Esophagus (tissue), 2 donors: ENCODE results near the gene STAG1. TPM values are rescaled to one million over a fixed set of nuclear protein-coding genes. Genes with fewer than 3 reads are reported as not detected.

Source experiments
- H3K27ac ChIP-seq, 2 donors: one replicate each; pipeline ENCODE4 v1.5.1; 2013; ENCODE audit warnings: low read depth in 2 of 2, mild to moderate bottlenecking in 2 of 2, inconsistent platforms in 1 of 2, low read length in 1 of 2, moderate library complexity in 1 of 2
- H3K27me3 ChIP-seq, 2 donors: one replicate each; pipeline ENCODE4 v1.6.1; 2013; ENCODE audit warnings: low read length in 2 of 2, control low read depth in 1 of 2, mild to moderate bottlenecking in 1 of 2; ENCODE audit not compliant: insufficient read depth in 2 of 2, control insufficient read depth in 1 of 2
- H3K36me3 ChIP-seq, 2 donors: one replicate each; pipeline ENCODE4 v1.6.1; 2013; ENCODE audit warnings: low read length in 1 of 2; ENCODE audit not compliant: control insufficient read depth in 2 of 2, insufficient read depth in 2 of 2
- H3K4me1 ChIP-seq, 2 donors: one replicate each; pipeline ENCODE4 v1.6.1; 2013; ENCODE audit warnings: low read length in 1 of 2; ENCODE audit not compliant: control insufficient read depth in 2 of 2, insufficient read depth in 2 of 2
- H3K4me3 ChIP-seq, 2 donors: one replicate each; pipeline ENCODE4 v1.5.1; 2013; ENCODE audit warnings: low read length in 2 of 2, mild to moderate bottlenecking in 2 of 2, low read depth in 1 of 2, moderate library complexity in 1 of 2
- H3K9me3 ChIP-seq, 2 donors: one replicate each; pipeline ENCODE4 v1.6.1; 2013; ENCODE audit warnings: mild to moderate bottlenecking in 2 of 2, low read depth in 1 of 2, low read length in 1 of 2, moderate library complexity in 1 of 2; ENCODE audit not compliant: control insufficient read depth in 2 of 2, insufficient read depth in 1 of 2
- WGBS, 2 donors: extraction: QIAGEN DNeasy Blood & Tissue Kit; methylation state at CpG; one replicate each; pipeline ENCODE4 v1.1.7; 2013; 5-methylcytosine and 5-hydroxymethylcytosine counted together
- polyA plus RNA-seq, 2 donors: library from polyadenylated mRNA; stranded (reverse); fragments of 200-250 nt; gene quantifications; one replicate each; pipeline ENCODE4 v1.2.3, GENCODE V29; 2013
- donor health status: healthy with polysubstance abuse.
- donor health status: Bipolar disorder and iron deficiency.

Gene STAG1
- polyA plus RNA-seq, 2 donors = 7.1 to 8.3 TPM

DNA sequence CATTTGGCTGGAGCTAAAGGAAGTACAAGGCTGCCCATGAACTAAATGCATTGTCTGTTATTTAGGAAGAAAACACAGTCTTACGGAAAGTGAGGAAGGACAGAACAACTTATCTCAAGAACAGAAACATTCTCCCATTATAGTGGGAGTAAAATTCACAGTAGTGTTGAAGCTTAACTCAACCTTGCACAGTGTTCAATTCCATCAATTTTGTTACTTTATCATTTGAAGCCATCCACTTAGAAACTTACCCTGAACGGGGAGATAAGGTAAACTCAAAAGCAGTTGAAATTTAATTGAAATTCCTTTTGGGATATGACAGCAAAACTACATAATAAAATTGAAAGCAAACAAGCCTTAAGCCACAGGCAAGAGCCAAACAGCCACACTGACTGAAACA is 315.1 kb downstream of the STAG1 start:
- H3K4me1 ChIP-seq = no peaks in the 10 kb centered on the region
- no peaks in the 10 kb centered on the region for H3K9me3 ChIP-seq
- no peak overlapping the region for H3K4me3 ChIP-seq
- no peaks in the 10 kb centered on the region for H3K36me3 ChIP-seq
- H3K27me3 ChIP-seq = no peaks in the 10 kb centered on the region
- WGBS, 2 donors = 92 to 95% methylated on average over 2 of the region's 2 CpGs
- H3K27ac ChIP-seq = no peak overlapping the region

DNA sequence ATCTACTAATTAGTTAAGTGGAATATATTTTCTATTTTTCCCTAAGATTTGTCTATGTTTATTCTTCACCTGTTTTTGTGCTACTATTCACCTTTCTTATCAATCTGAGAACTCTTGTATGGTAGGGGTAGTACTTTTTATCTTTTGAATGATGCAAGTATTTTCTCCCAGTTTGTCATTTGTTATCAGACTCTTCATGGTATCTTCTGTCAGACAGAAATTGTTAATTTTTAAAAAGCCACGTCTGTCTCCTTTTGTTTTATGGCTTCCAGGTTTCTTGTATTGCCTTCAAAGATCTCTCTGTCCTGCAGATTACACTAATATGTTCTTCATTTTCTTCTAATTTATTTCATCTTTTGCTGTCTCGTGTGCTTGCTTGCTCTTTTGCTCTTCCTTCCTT is 317.7 kb downstream of the STAG1 start:
- H3K36me3 ChIP-seq = no peaks in the 10 kb centered on the region
- WGBS, 2 donors = 76 to 83% methylated on average over 2 of the region's 2 CpGs
- H3K27ac ChIP-seq = no peak overlapping the region
- H3K27me3 ChIP-seq = no peaks in the 10 kb centered on the region
- H3K9me3 ChIP-seq = no peaks in the 10 kb centered on the region
- H3K4me1 ChIP-seq = no peaks in the 10 kb centered on the region
- H3K4me3 ChIP-seq = no peak overlapping the region

DNA sequence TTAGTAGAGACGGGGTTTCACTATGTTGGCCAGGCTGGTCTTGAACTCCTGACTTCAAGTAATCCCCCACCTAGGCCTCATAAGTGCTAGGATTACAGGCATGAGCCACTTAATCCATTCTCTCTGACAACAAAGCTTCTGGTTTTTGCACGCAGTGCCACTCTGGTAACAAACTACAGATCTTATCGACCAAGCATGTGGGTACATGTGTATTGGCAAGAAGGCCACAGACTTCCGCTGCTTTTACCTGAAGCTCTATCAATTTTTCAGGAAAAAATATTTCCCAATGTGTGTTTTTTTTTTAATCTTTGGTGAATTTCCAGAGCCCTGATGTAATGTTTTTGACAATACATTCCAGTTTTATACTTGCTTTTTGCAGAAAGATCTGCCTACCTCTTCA is 319.5 kb downstream of the STAG1 start:
- no peaks in the 10 kb centered on the region for H3K9me3 ChIP-seq
- 84 to 91% methylated on average over 4 of the region's 4 CpGs for WGBS, 2 donors
- H3K27ac ChIP-seq = no peak overlapping the region
- no peaks in the 10 kb centered on the region for H3K27me3 ChIP-seq
- no peaks in the 10 kb centered on the region for H3K4me1 ChIP-seq
- H3K36me3 ChIP-seq = no peaks in the 10 kb centered on the region
- H3K4me3 ChIP-seq = no peak overlapping the region

DNA sequence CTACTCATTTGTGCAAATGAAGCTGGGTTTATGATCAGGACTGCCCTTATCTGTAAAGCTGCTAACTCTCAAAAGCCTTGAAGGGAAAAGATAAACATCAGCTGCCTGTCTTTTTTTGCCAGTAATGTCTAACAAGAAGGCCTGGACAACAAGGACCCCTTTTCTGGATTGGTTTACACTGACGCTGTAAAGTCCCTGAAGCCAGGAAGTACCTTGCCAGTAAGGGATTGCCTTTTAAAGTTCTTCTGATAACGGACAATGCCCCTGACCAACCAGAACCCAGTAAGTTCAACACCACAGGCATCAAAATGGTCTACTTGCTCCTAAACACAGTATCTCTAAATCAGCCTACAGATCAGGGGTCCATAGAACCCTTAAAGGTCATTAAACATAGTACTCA is 324.0 kb downstream of the STAG1 start:
- WGBS, 2 donors = 88 to 93% methylated on average over 2 of the region's 2 CpGs
- H3K36me3 ChIP-seq = no peaks in the 10 kb centered on the region
- H3K27me3 ChIP-seq = no peaks in the 10 kb centered on the region
- no peaks in the 10 kb centered on the region for H3K9me3 ChIP-seq
- H3K4me3 ChIP-seq = no peak overlapping the region
- no peaks in the 10 kb centered on the region for H3K4me1 ChIP-seq
- H3K27ac ChIP-seq = no peak overlapping the region

DNA sequence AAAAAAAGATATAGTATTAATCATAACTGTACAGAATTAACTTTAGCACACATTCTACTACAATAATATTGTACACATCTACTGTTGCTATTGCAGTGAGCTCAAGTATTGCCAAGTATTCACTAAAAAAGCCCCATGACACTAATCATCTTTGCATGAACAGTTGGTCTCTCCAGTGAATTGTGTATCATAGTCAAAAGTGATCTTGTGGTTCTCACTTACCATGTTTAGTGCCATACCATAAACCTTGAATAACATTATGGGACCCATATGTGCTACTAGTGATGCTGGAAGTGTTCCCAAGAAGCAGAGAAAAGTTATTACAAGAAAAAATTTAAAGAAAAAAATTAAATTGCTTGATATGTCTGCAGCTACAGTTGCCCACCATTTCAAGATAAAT is 324.9 kb downstream of the STAG1 start:
- H3K27me3 ChIP-seq = no peaks in the 10 kb centered on the region
- H3K36me3 ChIP-seq = no peaks in the 10 kb centered on the region
- no peaks in the 10 kb centered on the region for H3K9me3 ChIP-seq
- H3K4me1 ChIP-seq = no peaks in the 10 kb centered on the region
- H3K27ac ChIP-seq = no peak overlapping the region
- H3K4me3 ChIP-seq = no peak overlapping the region

DNA sequence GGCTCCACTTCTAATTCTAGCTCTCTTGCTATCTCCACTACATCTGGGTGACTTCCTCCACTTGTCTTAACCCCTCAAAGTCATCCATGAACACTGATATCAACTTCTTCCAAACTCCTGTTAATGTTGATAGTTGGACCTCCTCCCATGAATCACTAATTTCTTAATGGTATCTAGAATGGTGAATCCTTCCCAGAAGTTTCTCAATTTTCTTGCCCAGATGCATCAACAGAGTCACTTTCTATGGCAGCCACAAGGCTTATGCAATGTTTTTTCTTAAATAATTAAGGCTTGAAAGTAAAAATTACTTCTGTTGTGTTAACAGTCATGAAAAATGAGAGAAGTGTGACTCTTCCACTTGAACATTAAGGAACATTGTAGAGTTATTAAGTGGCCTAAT is 337.7 kb downstream of the STAG1 start:
- H3K27ac ChIP-seq = no peak overlapping the region
- no peaks in the 10 kb centered on the region for H3K36me3 ChIP-seq
- H3K4me3 ChIP-seq = no peak overlapping the region
- no peaks in the 10 kb centered on the region for H3K4me1 ChIP-seq
- no peaks in the 10 kb centered on the region for H3K9me3 ChIP-seq
- H3K27me3 ChIP-seq = no peaks in the 10 kb centered on the region

DNA sequence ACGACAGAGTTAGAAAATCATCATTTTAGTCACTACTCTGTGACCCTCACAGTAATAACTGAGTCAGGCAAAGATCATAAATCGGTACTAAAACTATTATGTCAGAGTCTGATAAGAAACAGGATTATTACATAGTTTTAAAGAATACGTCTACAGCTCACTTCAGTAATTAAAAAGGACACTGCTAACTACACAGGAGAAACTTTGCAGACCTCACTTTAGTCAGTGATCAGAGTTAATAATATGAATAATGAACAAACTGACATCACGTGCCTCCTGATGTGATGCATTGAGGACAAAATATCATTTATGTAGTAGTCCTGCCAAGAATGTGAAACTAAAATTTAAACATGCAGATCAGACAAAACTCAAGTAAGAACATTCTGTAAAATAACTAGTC is 339.9 kb downstream of the STAG1 start:
- no peaks in the 10 kb centered on the region for H3K4me1 ChIP-seq
- no peaks in the 10 kb centered on the region for H3K9me3 ChIP-seq
- H3K27me3 ChIP-seq = no peaks in the 10 kb centered on the region
- no peak overlapping the region for H3K4me3 ChIP-seq
- WGBS, 2 donors = 78 to 83% methylated on average over 4 of the region's 4 CpGs
- no peak overlapping the region for H3K27ac ChIP-seq
- no peaks in the 10 kb centered on the region for H3K36me3 ChIP-seq

DNA sequence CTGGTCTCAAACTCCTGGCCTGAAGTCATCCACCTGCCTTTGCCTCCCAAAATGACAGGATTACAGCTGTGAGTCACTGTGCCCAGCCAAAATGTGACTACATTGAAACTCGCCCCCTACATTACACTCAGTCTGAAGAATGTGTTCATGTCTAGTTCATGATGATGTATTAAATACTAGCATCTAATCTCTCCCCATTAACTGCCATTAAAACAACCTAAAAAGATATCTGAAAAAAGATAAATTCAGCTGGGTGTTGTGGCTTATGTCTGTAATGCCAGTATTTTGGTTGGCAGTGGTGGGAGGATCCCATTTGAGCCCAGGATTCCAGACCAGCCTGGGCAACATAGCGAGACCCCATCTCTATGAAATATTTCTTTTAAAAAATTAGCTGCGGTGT is 342.6 kb downstream of the STAG1 start:
- Histone ChIP-seq H3K27ac (no peak overlapping the region), H3K36me3 (no peaks in the 10 kb centered on the region), H3K4me1 (no peaks in the 10 kb centered on the region), H3K9me3 (no peaks in the 10 kb centered on the region), H3K4me3 (no peak overlapping the region), H3K27me3 (no peaks in the 10 kb centered on the region)
- 95 to 98% methylated on average over 3 of the region's 3 CpGs for WGBS, 2 donors

DNA sequence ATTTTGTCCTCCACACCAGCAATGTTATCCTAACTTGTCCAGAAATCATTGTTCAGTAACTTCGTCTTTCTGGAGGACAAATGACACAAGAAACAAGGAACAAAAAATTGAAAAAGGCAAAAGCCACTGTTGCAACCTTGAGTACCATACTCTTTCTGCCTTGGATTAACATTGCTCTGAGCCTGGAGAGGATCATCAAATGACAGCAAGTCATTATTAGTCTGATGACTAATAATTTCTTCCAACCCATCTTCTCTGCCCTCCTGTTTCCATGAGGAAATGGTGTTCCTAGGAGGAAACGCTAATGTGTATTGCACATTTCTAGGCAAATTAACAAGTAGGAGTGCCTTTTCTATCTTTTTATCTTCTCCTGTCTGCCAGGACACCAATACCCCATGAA is 348.1 kb downstream of the STAG1 start:
- Histone ChIP-seq H3K4me1 (no peaks in the 10 kb centered on the region), H3K27me3 (no peaks in the 10 kb centered on the region), H3K36me3 (no peaks in the 10 kb centered on the region), H3K9me3 (no peaks in the 10 kb centered on the region), H3K4me3 (no peak overlapping the region), H3K27ac (no peak overlapping the region)
- 83 to 84% methylated on average over 2 of the region's 2 CpGs for WGBS, 2 donors

DNA sequence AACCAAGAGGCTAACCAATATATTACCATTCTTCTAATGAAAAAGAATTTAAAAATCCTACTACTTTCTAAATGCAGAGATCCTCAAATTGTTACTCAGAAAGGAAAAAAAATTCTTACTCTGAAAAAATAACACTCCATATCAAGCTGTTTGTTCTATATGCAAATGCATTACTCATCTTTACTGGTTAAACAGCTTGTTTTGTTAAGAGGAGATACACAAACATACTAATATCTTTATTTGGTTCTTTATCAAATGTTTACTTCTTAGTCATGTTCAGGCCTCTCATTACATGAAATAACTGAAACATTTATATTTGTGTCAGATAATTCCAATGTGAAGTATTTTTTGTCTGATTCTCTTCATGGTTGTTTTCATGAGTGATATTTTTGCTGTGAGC is 355.3 kb downstream of the STAG1 start:
- H3K4me3 ChIP-seq = no peak overlapping the region
- no peaks in the 10 kb centered on the region for H3K27me3 ChIP-seq
- H3K4me1 ChIP-seq = no peaks in the 10 kb centered on the region
- no peak overlapping the region for H3K27ac ChIP-seq
- H3K36me3 ChIP-seq = no peaks in the 10 kb centered on the region
- H3K9me3 ChIP-seq = no peaks in the 10 kb centered on the region
